HG02571 (cell line): ENCODE results near the gene TGFBR3.

ENCODE experiments used
- ATAC-seq: cut with Tn5 transposase; IDR thresholded peaks from one replicate; pipeline ENCODE4 v1.9.1; 2021; ENCODE audit warnings: mild to moderate bottlenecking, moderate library complexity; ENCODE audit not compliant: unreplicated experiment

The TGFBR3 gene

DNA sequence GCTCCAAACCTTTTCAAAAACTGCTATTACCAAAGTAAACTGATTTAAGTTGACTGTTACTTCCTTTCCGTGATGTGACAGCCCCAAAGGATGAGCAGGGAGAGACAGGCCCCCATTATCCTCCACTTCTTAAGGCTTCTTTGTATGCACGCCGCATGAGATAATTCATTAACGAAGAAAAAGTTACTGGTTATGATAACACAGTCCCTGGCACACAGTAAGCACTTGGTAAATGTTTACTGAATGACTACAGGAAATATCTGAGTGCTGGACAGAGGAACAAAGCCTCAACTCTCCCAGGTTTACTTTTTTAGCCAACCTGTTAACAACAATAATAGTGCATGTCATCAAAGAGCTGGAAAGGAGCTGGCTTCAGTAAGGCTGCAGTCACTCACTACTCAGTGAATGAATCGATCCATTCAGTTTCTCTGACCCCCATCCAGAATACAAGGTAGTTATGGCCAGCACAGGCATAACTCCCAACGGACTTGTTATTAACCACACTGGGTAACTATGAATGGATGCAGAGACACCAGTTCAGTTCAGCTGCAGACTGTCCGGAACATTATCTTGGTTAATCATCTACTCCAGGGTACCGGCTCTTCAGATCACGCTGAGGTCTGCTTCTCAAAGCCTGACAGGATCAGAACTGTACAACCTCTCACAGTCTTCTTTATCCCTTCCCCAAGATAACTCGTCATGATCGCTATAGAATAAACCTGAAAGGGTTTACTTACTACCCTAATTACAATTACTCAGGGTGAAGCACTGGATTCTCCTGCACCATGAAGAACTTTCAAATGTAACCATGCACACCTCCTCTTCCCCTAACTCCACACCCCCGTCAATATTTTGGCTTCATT, 58.3 kb downstream of the TGFBR3 start:
- ATAC-seq: no peak

DNA sequence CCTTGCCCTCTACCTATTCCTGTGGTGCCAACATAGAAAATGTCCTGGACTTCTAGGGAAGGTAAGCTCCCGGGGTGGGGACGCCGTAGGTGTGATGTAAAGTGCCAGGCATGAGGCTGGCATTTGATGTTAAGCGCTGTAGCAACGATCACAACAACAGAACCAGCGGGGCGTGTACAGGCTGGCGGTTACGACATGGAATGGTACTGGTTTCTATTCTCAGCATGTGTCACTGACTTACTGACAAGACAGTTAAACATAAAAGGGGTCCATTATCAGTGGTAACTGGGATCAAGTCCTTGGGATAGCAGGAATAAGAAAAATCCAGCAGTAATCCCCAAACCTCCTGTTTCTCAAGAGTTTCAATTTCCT, 58.9 kb downstream of the TGFBR3 start:
- no peak for ATAC-seq

DNA sequence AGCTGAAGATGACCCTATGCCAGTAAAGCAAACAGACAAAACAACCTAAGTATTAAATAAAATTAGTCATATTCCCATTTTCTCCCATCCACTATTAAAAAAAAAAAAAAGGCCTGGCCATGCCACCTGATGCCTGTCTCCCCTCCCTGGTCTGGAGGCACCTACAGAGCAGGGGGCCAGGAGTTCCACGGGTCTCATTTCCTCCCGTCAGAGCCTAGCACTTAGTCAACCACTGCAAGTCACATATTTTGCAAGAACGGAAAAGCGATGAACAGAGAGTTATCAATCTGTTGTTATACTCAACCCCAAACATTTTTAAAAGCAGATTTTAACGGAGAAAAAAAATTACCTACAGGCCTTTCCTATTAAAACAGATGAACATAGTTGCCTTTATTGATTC, 59.3 kb downstream of the TGFBR3 start:
- no peak for ATAC-seq

DNA sequence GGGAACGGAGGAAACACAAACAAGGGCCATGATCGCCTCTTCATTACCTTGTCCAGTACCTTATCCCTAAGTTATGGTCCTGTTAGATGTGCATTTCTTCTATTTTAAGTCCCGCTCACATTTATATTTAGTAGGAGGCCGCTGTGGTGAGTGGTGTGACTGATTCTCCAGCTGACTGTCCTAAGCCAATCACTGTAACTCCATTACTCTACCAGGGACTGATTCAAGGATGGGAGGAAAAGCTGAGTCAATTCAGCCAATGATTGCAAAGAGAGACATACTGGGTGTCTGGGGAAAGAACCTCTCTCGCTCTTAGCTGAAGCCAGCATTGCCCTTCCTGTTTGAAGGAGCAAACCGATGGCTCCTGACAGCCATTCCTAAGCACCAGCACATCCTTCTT, 59.7 kb downstream of the TGFBR3 start:
- ATAC-seq: no peak

DNA sequence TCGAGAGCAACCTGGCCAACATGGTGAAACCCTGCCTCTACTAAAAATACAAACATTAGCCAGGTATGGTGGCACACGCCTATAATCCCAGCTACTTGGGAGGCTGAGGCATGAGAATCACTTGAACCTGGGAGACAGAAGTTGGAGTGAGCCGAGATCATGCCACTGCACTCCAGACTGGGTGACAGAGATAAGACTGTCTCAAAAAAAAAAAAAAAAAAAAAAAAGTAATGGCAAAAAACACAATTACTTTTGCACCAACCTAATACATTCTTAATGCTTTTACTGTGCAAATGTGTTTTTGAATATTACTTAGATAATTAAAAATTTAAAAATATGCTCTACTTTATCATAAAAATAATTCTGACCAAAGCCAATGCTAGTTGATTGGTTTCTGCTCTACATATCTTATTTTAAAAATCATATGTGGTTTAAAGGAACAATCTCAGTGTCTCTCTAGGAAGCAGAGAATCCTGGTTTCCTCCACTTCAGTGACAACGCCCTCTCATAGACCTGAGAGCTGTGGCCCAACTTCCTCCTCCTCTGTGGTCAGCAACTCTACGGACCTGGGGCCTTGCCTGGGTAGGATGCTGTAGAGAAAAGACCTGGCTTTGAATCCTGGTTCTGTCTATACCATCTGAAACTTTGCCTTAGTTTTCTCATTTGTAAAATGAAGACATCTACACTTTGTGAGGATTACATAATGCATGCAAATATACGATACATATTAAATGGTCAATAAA, 64.7 kb downstream of the TGFBR3 start:
- ATAC-seq: no peak

DNA sequence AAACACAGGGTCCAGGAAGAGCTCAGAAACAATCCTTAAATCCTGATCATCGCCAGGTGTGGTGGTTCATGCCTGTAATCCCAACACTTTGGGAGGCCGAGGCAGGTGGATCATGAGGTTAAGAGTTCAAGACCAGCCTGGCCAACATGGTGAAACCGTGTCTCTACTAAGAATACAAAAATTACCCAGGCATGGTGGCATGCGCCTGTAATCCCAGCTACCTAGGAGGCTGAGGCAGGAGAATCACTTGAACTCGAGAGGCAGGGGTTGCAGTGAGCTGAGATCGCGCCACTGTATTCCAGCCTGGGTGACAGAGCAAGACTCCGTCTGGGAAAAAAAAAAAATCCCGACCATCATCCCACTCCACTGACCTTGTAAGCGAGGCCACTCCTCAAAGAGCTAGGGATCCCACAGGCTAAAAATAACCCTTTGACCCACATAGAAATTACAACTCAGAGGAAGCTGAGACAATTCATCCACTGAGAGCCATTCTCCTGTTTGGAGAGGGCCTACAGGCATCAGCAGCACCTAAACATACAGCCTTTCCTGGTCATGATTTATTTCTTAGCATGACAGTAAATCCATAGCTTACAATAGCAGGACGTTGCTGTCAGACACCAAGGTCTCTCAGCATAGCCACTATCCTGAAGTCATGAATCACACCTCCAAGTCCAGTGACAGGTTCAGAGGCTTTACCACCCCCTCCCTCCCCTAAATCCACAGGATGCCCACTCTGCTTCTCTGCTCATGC, 66.7 kb downstream of the TGFBR3 start:
- ATAC-seq: no peak

DNA sequence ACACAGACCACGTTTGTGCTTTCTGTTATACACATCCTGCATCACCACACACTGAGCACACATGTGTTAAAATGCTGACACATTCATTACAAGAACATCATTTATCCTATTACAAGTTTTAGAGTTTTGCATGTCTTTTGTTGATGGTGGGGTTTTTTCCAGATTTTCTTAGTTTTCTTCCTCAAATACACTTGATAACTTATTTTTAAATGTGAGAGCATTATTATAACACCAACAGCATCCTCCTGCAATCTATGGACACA, 67.3 kb downstream of the TGFBR3 start:
- no peak for ATAC-seq

DNA sequence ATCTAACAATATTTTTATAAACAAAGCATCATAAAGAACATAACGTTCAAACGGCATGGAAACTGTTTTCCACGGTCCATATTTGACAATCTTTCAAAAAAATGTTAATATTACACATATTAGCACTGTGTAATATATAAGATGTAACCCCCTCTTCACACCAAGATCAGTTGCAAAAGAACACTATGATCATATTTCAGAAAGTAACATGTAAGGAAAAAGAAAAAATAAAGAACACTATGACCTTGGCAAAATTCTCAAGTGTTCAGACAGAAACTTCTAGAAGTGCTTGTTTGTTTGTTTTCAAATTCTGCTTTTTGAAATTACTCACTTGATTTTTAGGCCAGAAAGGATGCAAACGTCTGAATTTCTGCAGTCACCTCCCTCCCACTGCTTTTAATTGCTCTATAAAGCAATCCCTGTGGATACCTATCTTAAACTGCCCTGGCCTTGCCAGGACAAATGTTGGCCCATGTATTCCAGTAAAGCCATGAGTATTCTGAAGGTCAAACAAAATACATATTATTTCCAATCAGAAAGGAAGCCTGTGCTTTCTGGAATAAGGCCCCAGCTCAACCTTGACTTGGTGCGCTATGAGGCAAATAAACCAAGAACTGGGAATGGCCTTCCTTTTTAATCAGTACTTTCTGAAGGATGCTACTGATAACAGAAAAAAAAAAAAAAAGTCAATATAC, 68.6 kb downstream of the TGFBR3 start:
- ATAC-seq: no peak

DNA sequence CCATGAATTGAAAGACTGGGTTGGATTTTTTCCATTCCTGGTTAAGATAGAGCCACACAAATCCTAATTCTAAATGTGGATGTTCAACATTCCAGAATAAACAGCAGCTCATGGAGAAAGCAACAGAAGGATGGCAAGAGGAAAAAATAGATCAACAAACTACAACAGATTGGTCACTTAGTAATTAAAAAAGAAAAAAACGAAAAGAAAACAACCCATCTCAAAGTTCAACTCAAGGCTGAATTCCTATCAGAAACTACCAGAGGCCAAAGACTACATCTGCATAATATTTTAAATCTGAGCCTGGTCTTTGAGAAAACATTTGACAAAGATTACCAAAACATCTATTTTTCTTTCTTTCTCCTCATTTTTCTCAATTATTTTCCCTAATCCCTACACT, 69.9 kb downstream of the TGFBR3 start:
- no peak for ATAC-seq

DNA sequence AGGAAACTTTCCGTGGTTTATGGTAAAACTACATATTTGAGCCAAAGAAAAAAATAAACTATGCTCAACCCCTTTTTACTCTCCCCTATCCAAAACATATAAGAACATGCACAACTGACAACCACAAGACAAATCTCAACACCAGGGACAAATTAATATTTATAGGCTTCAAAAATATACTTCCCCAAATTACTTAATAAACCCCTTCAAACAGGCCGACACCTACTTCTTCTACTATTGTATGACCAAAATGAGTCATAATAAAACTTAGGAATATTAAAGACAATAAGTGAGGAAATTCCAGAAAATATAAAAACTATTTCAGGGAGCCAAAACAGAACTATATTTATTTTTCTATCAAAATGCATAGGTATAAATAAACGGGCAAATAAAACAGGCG, 71.5 kb downstream of the TGFBR3 start:
- ATAC-seq: no peak

DNA sequence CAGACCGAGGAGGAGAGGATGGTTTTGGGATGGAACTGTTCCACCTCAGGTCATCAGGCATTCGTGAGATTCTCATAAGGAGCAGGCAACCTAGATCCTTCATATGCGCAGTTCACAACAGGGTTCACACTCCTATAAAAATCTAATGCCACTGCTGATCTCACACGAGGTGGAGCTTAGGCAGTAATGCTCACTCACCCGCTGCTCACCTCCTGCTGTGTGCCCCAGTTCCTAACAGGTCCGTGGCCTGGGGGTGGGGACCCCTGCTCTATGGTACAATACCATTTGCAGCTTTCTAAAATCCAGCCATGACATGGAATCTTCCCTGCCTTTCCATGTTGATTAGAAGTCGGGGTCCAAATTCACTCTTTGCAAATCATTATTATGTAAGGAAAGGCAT, 72.1 kb downstream of the TGFBR3 start:
- no peak for ATAC-seq

DNA sequence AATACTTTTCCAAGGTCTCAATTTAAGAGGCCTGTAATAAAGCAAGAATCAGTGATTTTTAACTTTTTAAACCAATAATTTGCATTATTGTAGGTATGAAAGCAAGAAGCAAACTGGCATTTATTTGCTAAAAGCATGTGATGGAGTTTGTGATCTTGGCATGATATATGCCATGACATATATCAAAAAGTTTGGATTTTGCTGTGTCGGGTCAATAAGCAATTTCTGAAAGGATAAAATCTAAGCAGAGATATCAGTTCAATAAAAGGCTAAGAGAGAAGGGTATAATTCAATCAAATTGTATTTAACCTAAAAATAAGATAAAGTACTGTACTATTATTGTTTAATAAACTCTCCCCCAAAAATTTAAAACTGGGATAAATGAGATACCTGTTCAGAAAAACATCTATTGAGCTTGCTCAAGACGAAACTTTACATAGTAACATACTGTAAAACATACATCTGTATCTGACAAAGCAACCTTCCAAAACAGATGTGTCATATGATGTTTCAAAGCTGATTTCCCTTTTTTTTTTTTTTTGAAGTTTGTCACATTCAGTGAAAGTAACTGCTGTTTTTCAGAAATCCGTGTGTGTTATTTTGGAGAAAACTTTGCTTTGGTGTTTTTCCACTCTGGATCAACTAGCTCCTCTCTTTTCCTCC, 74.5 kb downstream of the TGFBR3 start:
- no peak for ATAC-seq

DNA sequence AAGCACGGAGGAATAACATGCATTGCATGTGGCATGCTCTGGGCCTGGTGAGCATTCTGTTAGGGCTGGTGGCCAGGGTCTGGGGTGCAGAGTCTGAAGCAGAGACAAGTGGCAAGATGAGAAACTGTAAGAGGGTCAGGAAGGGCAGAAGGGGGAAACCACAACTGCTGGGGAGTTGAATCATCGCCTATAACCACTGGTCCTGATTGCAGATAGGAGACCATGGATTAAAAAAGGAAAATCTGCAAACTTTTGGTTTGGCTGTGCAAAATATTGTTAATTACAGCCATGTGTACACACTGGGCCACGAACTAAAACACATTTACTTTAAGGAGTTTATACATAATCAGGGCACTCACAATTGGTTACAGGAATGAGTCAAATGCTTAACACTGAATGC, 76.6 kb downstream of the TGFBR3 start:
- ATAC-seq: no peak

DNA sequence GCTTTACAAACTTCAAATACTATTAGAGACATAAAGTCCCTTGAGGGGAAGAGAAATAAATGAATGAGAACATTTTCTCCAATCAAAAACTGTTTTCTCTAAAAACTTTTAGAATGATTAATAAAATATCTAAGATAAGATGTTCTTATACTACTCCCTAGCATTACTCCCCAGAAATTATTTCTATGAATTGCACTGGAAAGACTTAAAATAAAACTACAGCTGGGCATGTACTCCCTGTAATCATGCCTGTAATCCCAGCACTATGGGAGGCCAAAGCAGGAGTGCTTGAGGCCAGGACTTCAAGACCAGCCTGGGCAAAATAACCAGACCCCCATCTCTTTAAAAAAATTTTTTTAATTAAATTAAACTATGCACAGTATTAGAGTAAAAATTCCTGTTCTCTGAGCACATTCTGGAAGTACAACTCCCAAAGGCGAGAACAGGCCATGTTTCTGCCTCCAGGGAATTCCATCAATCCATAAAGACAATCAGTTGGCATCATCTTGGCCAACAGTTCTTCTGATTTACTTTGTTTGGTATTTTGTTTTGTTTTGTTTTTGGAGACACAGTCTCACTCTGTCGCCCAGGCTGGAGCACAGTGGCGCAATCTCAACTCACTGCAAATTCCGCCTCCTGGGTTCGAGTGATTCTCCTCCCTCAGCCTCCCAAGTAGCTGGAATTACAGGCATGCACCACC, 77.9 kb downstream of the TGFBR3 start:
- no peak for ATAC-seq

DNA sequence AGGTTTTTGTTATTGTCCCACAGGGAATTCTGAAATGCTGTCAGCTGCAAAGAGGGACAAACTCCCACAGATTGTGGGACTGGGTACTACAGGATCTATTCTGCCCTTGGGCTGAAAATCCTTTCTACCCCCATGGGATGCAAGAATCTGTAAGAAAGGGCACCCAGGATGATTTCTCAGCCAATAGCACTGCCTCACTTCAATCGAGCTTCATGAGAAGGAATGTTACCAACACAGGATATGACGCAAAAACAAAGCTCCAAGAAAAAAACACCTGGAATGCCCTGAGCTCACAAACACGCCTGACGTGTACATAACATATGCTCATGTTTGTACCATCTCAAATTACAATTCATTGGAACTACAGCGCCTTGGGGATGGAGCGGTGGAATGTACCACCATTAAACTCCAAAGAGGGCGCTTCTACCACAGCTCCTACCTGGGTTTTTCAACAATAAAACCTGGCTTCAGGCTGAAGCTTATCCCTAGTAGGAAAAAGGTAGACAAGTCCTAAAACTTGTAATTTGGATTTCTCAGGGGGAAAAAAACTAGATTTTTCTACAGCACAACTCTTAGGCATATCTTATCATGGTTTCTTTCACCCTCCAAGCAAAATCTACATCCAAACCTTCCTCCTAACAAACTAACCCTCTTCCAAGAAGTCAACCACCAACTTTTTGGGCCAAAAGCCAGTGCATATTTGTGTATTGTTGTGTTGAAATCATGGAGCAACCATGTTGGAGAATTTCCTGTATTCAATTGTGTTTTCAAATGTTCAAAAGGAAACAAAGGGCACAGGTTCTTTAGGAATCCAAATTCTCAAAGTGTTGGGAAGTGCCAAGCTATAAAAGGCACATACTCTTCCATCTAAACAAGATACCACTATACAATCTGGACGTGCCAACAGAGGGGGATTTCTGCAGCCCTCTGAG, 78.9 kb downstream of the TGFBR3 start:
- ATAC-seq: no peak

DNA sequence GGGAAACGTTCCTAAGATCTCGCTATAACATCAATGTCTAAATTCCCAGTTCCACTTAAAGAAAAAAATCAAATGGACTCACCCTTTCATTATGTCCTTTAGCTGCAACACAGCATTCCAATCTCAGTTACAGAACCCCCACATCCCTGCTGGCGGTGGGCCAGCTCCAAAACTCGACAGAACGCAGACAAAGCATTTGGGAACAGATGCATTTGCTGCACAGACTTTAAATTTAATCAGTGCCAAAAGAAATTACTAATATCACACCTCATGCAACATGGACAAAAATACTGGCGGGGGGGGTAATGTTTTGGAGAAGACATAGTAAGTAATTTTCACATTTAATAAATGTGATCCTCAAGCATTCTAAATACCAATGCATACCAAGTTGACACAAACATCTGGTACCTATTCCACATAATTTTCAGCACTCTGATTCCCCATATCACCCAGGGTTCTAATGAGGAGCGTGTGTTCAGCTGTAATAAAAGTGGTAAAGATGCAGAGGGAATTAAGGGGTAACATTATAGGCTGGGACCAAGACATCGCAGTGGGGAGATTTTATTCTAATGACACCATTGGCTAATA, 79.7 kb downstream of the TGFBR3 start:
- ATAC-seq: no peak

DNA sequence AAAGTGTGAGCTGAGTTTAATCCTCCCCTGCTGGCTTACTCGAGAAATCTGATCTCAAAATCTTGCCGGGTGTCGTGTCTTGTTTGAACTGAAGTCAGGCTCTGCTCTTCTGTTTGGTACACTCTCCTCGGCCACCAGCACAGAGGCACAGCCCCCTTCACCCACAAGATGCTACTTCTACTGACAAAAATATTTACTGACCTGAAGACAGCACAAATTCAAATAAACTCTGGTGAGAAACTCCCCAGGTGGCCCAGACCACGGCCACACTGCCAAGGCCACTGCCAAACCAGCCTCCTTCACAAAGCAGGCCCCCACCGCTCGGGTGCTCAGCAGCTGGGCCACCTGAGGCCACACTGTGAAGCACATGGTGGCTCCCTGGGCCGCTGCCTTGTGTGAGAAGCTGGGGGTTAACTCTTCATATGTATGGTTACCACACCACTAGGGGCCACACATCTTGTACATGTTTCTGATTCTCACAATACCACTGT, 80.6 kb downstream of the TGFBR3 start:
- ATAC-seq: no peak

DNA sequence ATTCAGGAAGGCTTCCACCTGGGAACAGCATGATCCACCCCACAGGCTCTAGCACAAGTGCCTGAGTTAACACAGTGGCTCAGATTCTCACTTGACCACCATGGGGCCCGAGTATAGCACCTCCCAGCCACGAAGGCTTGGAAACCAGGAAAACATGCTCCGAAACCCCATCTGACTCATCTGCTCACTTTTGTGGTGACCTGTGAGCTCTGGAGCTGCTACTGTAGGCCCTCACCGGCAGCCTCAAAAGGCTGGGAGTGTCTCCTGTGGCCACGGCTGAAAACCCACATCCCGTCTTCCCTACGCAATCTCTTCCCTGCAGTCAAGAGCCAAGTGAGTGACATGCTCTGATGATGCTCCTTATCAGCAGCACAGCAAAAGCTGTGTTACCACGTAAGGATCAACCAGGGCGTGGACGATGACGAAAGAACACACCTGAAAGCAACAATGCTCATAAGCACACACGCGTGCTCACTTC, 81.4 kb downstream of the TGFBR3 start:
- ATAC-seq: peak; percentile 25
